ENCODE measurements around the gene TMEM30B.

TMEM30B gene

DNA sequence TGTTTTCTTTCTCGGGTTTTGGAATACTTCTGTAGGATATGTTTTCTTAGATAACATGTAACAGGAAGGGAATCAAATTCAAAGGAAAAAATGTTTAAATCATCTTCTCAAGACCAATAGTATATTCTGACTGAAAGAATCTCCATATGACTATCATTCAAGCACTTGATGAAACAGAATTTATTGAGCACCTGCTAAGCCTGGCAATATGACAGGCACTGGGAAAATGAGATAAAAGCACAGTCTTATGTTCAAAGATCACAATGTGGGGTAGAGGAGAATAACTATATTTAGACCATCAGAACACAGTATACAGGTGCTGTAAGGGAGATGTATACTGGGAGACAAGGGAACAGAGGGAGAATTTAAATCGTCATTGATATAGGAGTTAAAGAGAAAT, 19.1 kb upstream of the TMEM30B start:
- DNase-seq = no peak

GRCh38 chr14:61298824-61299223, 17.7 kb upstream of the TMEM30B start:
- no peak for DNase-seq

GRCh38 chr14:61297581-61297980, 16.4 kb upstream of the TMEM30B start:
- no peak for DNase-seq

- peak in 1 of 58 donors; percentile 4 for DNase-seq
Measured at GRCh38 chr14:61296719-61297502, 15.8 kb upstream of the TMEM30B start.

- no peak for DNase-seq
Measured at GRCh38 chr14:61296151-61296550, 15.0 kb upstream of the TMEM30B start.

GRCh38 chr14:61290701-61291100, 9.6 kb upstream of the TMEM30B start:
- DNase-seq = no peak

GRCh38 chr14:61288720-61289119, 7.6 kb upstream of the TMEM30B start:
- no peak for DNase-seq

DNA sequence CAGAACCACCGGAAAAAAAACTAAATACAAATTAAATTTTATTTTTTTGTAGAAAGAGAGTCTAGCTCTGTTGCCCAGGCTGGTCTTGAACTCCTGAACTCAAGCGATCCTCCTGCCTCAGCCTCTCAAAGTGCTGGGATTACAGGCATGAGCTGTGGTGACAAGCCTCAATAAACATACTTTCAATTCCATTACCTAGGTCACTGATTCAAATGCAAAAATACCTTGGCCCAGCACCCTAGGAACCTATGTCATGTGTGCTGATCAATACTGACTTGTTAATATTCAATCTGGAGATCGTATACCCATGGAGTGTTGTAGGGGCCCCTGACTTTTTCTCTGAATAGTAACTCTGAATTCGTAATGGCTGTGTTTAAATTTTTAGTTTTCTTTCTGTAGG, 7.1 kb upstream of the TMEM30B start:
- no peak for DNase-seq

DNA sequence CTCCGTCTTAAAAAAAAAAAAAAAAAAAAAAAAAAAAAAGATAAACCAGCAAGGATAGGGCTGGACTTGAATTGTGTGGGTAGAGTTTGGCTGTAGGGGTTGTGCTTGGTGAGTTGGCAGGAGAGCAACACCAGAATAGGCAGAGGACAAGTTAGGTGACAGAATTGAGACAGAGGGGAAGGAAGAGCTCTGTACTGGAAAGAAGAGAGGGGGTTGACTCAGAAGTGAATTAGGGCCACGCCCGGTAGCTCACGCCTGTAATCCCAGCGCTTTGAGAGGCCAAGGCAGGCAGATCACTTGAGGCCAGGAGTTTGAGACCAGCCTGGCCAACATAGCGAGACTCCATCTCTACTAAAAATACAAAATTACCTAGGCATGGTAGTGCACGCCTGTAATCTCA, 6.1 kb upstream of the TMEM30B start:
- no peak for DNase-seq

- DNase-seq = no peak
Measured at GRCh38 chr14:61285364-61285763, 4.2 kb upstream of the TMEM30B start.

- no peak for DNase-seq
Measured at GRCh38 chr14:61284001-61284400, 2.9 kb upstream of the TMEM30B start.

GRCh38 chr14:61282746-61283145, 1.6 kb upstream of the TMEM30B start:
- DNase-seq = no peak

- no peak for DNase-seq
Measured at GRCh38 chr14:61281948-61282275, 774 bp upstream of the TMEM30B start.

DNA sequence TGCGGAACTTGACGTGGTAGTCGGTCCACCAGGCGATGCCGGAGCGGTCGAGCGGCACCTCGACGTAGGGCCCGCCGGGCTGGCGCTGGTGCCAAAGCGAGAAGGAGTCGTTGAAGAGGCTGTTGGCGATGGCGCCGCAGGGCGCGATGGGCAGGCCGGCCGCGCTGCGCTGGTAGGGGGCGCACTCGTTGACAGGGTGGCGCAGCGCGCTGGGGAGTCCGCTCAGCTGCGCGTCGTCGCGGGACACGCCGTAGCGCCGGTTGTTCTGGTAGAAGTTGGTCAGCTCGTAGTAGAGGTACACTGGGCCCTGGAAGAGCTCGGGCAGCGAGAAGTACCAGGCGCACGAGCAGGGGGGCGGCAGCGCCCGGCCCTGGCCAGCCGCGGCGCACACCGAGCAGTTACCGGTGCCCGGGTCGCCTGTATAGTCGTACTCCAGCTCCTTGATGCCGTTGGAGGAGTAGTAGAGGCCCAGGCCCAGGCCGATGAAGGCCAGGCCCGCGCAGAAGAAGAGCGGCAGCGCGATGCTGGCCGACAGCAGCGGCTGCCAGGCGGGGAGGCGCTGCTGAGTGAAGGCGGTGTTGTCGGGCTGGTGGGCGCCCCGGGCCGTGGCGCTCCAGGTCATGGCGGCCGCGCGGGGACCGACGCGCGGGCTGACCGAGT, 482 bp downstream of the TMEM30B start:
- peak in 3 of 58 donors; percentile 5 to 12 (median 11) for DNase-seq

DNA sequence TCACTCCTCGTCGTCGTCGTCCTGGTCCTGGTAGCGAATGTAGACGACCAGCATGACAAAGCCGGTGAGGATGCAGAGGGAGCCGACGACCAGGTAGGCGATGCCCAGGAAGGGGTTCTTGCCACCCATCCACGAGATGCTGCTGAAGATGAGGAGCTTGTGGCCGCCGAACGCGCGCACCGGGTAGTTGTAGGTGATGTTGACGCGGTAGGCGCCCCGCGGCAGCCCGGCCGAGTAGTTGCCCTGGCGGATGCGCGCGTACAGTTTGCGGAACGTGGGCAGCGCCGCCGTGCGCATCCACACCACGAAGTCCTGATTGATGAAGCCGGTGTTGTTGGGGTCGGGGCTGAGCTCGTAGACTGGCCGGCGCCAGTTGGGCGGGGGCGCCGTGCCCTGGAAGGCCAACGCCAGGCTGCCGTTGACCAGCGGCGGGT, 1.0 kb downstream of the TMEM30B start:
- no peak for DNase-seq

DNA sequence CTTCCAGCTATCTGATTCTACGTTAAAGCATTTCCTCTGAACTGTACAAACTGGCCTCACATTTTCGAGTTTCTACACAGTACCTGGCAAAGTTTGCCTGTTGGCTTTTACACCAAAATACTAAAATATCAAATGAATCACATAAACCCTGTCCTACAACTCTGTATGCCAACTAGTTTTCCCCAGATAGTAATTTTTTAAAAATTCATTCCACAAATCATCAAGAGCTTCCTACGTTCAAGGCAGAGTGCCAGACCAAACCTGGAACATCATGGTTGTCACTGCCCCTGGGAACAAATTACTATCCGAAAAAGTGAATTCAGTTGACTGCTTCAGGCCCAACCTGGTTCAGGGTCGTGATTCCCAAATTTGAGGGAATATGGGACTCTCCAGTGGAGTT, 2.1 kb downstream of the TMEM30B start:
- DNase-seq = no peak

DNA sequence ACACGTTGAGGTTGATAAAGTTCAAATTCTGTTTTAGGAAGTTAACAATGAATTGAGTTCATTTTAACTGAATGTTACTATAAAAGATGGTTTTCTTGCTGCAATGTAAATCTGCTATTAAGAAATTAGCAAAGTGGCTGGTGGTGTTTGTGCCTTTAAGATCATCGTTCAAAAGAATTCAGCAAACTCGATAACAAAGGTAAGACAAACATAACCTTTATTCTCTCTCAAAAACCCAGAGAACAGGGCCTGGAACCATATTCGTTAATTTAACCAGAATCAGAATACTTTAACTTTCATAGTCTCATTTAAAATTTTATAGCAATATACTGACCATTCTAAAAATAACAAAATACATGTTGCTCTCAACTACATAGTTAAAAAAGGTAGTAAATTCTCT, 3.4 kb downstream of the TMEM30B start:
- no peak for DNase-seq

DNA sequence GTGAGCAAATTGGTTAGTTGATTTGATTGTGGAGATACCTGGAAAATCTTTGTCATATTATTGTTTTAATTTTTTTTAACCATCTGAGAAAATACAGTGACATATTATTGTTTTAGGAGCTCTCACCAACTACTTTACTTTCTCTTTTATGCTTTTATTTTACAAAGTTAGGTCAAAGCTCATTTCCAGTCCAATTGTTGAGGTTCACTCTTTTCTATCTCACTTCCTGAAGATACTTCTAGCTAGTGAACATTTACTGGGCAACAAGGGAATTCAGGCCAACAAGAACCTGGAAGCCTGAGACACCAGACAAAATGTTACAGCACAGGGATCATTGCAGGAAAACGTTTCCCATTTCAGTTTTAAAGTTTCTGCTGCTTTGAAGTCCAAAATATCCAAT, 3.9 kb downstream of the TMEM30B start:
- no peak for DNase-seq

DNA sequence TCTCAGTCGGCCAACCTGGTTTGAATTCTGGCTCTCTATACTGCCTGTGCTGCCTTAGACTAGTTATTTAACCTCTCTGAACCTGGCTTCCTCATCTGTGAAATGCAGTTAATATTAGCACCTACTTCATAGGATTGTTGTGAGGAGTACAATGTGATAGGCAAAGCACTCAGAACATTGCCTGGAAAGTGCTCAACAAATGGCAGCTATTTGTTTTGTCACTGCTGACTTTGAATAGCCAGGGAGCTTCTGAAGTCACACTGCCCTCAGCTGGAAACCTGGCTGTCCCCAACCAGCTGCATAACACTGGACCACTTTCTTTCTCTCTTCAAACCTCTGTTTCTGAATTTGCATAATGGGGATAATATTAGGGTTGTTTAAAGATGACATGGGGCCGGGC, 9.6 kb downstream of the TMEM30B start:
- DNase-seq = no peak

DNA sequence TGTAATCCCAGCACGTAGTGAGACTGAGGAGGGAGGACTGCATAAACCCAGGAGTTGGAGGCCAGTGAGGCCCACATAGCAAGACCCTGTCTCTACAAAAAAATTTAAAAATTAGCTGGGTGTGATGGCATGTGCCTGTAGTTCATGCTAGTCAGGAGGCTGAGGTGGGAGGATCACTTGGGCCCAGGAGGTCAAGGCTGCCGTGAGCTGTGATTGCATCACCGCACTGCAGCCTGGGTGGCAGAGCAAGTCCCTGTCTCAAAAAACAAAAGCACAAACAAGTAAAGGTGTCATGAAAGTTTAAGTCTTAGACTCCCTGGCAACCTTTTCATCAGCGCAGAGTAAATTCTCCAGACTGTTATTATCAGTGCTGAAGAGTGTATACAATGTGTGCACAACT, 10.4 kb downstream of the TMEM30B start:
- no peak for DNase-seq

- DNase-seq = peak in 37 of 58 donors; percentile 2 to 66 (median 11)
Measured at GRCh38 chr14:61269321-61270083, 11.6 kb downstream of the TMEM30B start.

DNA sequence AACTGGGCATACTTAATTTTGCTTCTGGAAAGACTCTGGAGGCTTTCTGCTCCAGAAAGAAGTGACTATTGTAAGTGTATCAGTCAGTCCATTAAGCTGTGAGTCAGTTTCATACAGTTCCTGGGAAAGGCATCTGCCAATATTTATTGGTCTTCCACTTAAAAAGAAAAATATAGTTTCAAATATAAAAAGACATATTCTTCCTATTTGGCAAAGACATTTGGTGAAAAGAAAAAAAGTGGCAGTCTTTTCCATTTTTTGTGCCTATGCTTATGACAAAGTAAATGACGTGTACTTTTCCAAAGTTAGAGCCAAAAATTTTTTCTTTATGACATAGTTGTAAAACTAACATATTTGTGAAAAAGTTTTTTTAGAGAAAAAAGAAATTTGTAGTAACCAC, 12.3 kb downstream of the TMEM30B start:
- DNase-seq = no peak

Data from anterior cingulate cortex (tissue), 58 donors.